Panc1 (cell line): ENCODE results near the gene MEIS3. TPM values are rescaled to one million over a fixed set of nuclear protein-coding genes. Genes with fewer than 3 reads are reported as not detected.

Experiments used
- ATAC-seq: fragments of 200-7000 bp; cut with Tn5 transposase; 2 replicates; pipeline ENCODE4 v1.9.1; 2020; ENCODE audit warnings: mild to moderate bottlenecking, moderate library complexity
- BruUV-seq: library from RNA; stranded (reverse); fragments of 400-500 nt; replicated peaks from 2 replicates; lab custom pipeline; 2021; lab: Mats Ljungman, UMichigan
- CTCF ChIA-PET: fragments of 300-600 bp; sonication (Branson Sonifier 250); formaldehyde crosslinking; loops from one replicate; lab custom pipeline; 2022; ENCODE audit warnings: antibody characterized with exemption; lab: Charles Lee
- POLR2A ChIA-PET: fragments of 300-600 bp; sonication (Branson Sonifier 250); formaldehyde crosslinking; loops from one replicate; lab custom pipeline; 2022; ENCODE audit warnings: antibody characterized with exemption; lab: Charles Lee
- DNase-seq: peaks from one replicate; pipeline ENCODE4 v3.0.0-alpha.2; 2010; ENCODE audit warnings: low read depth, low spot score
- H3K27ac ChIP-seq: 2 replicates; pipeline ENCODE4 v1.5.1; 2011; ENCODE audit warnings: mild to moderate bottlenecking, low read length, inconsistent platforms
- H3K27me3 ChIP-seq: fragments of 200-500 bp; sonication (Bioruptor generic); 2 replicates; pipeline ENCODE4 v1.6.0; 2014; ENCODE audit warnings: low read length, inconsistent platforms; ENCODE audit not compliant: control insufficient read depth, insufficient read depth
- H3K36me3 ChIP-seq: fragments of 200-500 bp; sonication (Bioruptor generic); 2 replicates; pipeline ENCODE4 v1.5.1; 2014; ENCODE audit warnings: inconsistent platforms, mild to moderate bottlenecking, low read length, moderate library complexity; ENCODE audit not compliant: control insufficient read depth, insufficient read depth
- H3K4me1 ChIP-seq: 2 replicates; pipeline ENCODE4 v1.5.1; 2011; ENCODE audit warnings: inconsistent platforms, mild to moderate bottlenecking, low read length, moderate library complexity; ENCODE audit not compliant: control insufficient read depth, insufficient read depth
- H3K4me3 ChIP-seq, 2 experiments: 2 replicates each; pipeline ENCODE4 v1.5.1; 2011 to 2012; ENCODE audit warnings: low read depth in 2 of 2, low read length in 2 of 2, mild to moderate bottlenecking in 2 of 2, inconsistent platforms in 1 of 2, moderate library complexity in 1 of 2
- H3K9me3 ChIP-seq: fragments of 200-500 bp; sonication (Bioruptor generic); 2 replicates; pipeline ENCODE4 v1.5.1; 2014; ENCODE audit warnings: low read depth, mild to moderate bottlenecking, inconsistent platforms, low read length, moderate library complexity; ENCODE audit not compliant: control insufficient read depth, insufficient read depth
- POLR2AphosphoS5 ChIP-seq: IDR thresholded peaks from 2 replicates; pipeline ENCODE4 v1.6.1; 2012; ENCODE audit warnings: mild to moderate bottlenecking, low read depth, low read length, moderate library complexity
- SIN3A ChIP-seq: IDR thresholded peaks from 2 replicates; pipeline ENCODE4 v1.6.1; 2012; ENCODE audit warnings: low read depth, mild to moderate bottlenecking, low read length, moderate library complexity, borderline replicate concordance; ENCODE audit not compliant: insufficient read depth
- TCF7L2 ChIP-seq: IDR thresholded peaks from 2 replicates; pipeline ENCODE4 v1.6.1; 2011; ENCODE audit warnings: mild to moderate bottlenecking, low read depth, low read length, inconsistent platforms
- in situ Hi-C: cut with HindIII; loops from 2 replicates; pipeline ENCODE4 v1.10.0; 2016; ENCODE audit warnings: low sequenced_read_pairs, low pct_unique_long_range_greater_than_20kb
- intact Hi-C: fragments of 100-400 bp; cut with micrococcal nuclease; formaldehyde crosslinking; loops from one replicate; pipeline ENCODE4 v1.10.0; 2022; ENCODE audit not compliant: unreplicated experiment
- total RNA-seq: library from RNA; stranded (reverse); gene quantifications from one replicate; pipeline ENCODE4 v1.2.1, GENCODE V29; 2021; ENCODE audit not compliant: unreplicated experiment
- TF ChIP-seq, protein P1 (sequence below), 2 experiments: IDR thresholded peaks; 2 replicates each; pipeline ENCODE4 v1.6.1; 2011 to 2012; ENCODE audit warnings: low read depth in 2 of 2, control low read depth in 1 of 2, low read length in 1 of 2, mild to moderate bottlenecking in 1 of 2, moderate library complexity in 1 of 2; ENCODE audit not compliant: insufficient read depth in 1 of 2
- TF ChIP-seq, protein P2 (sequence below): fragments of 450-650 bp; IDR thresholded peaks from 2 replicates; pipeline ENCODE4 v1.5.1; 2017; ENCODE audit warnings: mild to moderate bottlenecking

MEIS3 gene
- total RNA-seq, 1 experiment from 2014 or later, result 11.3 TPM

DNA sequence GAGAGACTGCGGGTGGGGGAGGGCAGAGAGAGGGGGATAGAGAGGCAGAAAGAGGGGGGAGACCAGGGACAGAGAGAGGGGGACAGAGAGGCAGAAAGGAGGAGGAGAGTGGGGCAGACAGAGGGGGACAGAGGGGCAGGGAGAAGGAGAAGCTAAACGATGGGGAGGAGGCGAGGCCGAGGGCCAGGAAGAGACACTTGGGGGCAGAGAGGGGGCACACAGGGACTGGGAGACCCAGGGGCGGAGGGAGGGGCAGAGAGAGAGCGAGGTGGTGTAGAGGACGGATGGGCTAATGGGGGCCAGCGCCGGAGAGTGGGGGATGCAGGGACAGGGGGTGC is 666 bp downstream of the MEIS3 start:
- no peak for ATAC-seq
- peak overlapping the region; percentile 37 to 39 for H3K4me3 ChIP-seq
- ChIA-PET POLR2A (no interaction called here), CTCF (no interaction called here)
- peaks cover 8% of the 10 kb centered on the region; the same call in 1 of the 2 replicates for H3K27me3 ChIP-seq
- H3K27ac ChIP-seq, result no peak overlapping the region
- BruUV-seq, result no TSS peak
- H3K4me1 ChIP-seq, result peaks cover 4% of the 10 kb centered on the region
- intact Hi-C loops (no loop called here), in situ Hi-C loops (no loop called here)
- no peak for TF ChIP-seq POLR2AphosphoS5
- TF ChIP-seq, protein P1, sequence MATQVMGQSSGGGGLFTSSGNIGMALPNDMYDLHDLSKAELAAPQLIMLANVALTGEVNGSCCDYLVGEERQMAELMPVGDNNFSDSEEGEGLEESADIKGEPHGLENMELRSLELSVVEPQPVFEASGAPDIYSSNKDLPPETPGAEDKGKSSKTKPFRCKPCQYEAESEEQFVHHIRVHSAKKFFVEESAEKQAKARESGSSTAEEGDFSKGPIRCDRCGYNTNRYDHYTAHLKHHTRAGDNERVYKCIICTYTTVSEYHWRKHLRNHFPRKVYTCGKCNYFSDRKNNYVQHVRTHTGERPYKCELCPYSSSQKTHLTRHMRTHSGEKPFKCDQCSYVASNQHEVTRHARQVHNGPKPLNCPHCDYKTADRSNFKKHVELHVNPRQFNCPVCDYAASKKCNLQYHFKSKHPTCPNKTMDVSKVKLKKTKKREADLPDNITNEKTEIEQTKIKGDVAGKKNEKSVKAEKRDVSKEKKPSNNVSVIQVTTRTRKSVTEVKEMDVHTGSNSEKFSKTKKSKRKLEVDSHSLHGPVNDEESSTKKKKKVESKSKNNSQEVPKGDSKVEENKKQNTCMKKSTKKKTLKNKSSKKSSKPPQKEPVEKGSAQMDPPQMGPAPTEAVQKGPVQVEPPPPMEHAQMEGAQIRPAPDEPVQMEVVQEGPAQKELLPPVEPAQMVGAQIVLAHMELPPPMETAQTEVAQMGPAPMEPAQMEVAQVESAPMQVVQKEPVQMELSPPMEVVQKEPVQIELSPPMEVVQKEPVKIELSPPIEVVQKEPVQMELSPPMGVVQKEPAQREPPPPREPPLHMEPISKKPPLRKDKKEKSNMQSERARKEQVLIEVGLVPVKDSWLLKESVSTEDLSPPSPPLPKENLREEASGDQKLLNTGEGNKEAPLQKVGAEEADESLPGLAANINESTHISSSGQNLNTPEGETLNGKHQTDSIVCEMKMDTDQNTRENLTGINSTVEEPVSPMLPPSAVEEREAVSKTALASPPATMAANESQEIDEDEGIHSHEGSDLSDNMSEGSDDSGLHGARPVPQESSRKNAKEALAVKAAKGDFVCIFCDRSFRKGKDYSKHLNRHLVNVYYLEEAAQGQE (IDR thresholded peaks at IDR 0.05; ENCODE audit: insufficient read depth in 1 of 2, low read depth in 2 of 2, low read length in 1 of 2), result no peak
- no peak for TF ChIP-seq TCF7L2
- TF ChIP-seq, protein P2, sequence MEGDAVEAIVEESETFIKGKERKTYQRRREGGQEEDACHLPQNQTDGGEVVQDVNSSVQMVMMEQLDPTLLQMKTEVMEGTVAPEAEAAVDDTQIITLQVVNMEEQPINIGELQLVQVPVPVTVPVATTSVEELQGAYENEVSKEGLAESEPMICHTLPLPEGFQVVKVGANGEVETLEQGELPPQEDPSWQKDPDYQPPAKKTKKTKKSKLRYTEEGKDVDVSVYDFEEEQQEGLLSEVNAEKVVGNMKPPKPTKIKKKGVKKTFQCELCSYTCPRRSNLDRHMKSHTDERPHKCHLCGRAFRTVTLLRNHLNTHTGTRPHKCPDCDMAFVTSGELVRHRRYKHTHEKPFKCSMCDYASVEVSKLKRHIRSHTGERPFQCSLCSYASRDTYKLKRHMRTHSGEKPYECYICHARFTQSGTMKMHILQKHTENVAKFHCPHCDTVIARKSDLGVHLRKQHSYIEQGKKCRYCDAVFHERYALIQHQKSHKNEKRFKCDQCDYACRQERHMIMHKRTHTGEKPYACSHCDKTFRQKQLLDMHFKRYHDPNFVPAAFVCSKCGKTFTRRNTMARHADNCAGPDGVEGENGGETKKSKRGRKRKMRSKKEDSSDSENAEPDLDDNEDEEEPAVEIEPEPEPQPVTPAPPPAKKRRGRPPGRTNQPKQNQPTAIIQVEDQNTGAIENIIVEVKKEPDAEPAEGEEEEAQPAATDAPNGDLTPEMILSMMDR, result no peak
- H3K36me3 ChIP-seq, result no peaks in the 10 kb centered on the region
- H3K9me3 ChIP-seq, result no peaks in the 10 kb centered on the region
- DNase-seq, result no peak

DNA sequence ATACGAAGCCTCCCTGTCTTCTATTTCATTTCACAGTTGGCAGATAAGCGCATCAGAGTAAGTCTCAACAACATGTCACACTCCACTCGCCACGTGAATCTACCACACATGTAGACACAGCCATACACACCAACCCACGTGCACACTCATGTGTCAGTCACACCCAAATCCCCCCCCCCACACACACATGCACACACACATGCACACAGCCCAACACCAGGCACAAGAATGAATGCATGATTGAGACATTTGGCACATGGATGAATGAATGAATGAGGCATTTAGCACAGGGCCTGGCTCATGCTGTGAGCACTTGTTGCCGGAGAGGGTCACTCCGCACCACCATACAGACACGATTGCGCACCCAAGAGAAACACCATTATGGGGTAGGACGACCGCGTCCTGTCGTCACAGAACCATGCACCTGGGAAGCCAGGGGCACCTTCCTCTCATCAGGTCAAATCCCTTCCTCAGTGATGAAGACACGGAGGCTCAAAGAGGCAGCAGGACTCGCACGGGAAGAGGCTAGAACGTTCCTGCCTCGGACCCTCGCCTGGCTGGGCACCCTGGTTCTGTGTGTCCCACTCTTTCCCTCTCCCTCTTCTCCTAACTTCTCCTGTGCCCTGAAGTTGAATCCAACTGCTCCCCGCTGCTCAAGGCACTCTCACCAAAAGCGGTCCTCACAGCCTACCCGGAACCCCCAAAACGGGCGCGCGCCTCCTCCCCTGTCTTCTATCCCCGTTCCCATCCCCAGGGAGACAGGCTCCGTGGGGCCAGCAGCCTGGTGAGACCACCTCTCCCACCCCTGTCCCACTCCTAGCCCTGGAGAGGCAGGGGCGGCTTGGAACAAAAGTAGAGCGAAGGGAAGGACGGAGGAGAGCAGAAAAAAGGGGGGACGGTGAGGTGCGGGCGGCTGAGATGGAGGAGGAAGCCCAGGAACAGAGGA is 1.3 kb downstream of the MEIS3 start:
- DNase-seq (no peak), ATAC-seq (peak; percentile 33; the same call in 1 of the 2 replicates)
- Histone ChIP-seq H3K4me1 (peaks cover 4% of the 10 kb centered on the region), H3K36me3 (no peaks in the 10 kb centered on the region), H3K4me3 (peak overlapping the region; percentile 37 to 39), H3K9me3 (no peaks in the 10 kb centered on the region), H3K27me3 (peaks cover 8% of the 10 kb centered on the region; the same call in 1 of the 2 replicates), H3K27ac (no peak overlapping the region)
- no peak for TF ChIP-seq POLR2AphosphoS5
- TF ChIP-seq, protein P1 (IDR thresholded peaks at IDR 0.05; ENCODE audit: insufficient read depth in 1 of 2, low read depth in 2 of 2, low read length in 1 of 2), result no peak
- TF ChIP-seq TCF7L2, result no peak
- TF ChIP-seq, protein P2, result no peak
- TF ChIP-seq SIN3A, result no peak
- CTCF ChIA-PET, result no interaction called here
- intact Hi-C loops (no loop called here), in situ Hi-C loops (no loop called here)
- BruUV-seq, result no TSS peak
- POLR2A ChIA-PET, result no interaction called here
